GOT3 (cell line): Measurements from ENCODE around the gene RXFP3.
"Not testable (repeated sequence)": the region's sequence is repeated elsewhere in the genome, so short reads cannot be mapped to it uniquely, and the experiment has no call there.

Source experiments
- DNase-seq: peaks from one replicate; lab custom pipeline; 2025; ENCODE audit warnings: mixed read lengths; lab: John Stamatoyannopoulos, UW

The RXFP3 gene

GRCh38 chr5:33936381-33937016 is at the start of gene RXFP3:
RXFP3 (plus strand) TSS chr5:33936386; CDS start chr5:33936741, 355 bp downstream.
- no peak for DNase-seq

GRCh38 chr5:33887268-33887667 is 48.9 kb upstream of the RXFP3 start:
- DNase-seq, result no peak

- DNase-seq, result no peak
Observed at GRCh38 chr5:33888587-33888986, 47.6 kb upstream of the RXFP3 start.

GRCh38 chr5:33890131-33891032 is 45.8 kb upstream of the RXFP3 start:
- DNase-seq, result peak; percentile 0

GRCh38 chr5:33891446-33891787 is 44.8 kb upstream of the RXFP3 start:
- DNase-seq, result no peak

- DNase-seq, result peak; percentile 30
Observed at GRCh38 chr5:33891788-33892619, 44.2 kb upstream of the RXFP3 start, which contains the start of gene ADAMTS12. ADAMTS12 (minus strand) TSS chr5:33891990; CDS start chr5:33891856, 134 bp downstream.

- DNase-seq, result peak; percentile 11
Observed at GRCh38 chr5:33892620-33893137, 43.5 kb upstream of the RXFP3 start.

GRCh38 chr5:33894566-33894965 is 41.6 kb upstream of the RXFP3 start:
- DNase-seq, result no peak

- no peak for DNase-seq
Observed at GRCh38 chr5:33901156-33901555, 35.0 kb upstream of the RXFP3 start.

GRCh38 chr5:33903118-33903517 is 33.1 kb upstream of the RXFP3 start:
- no peak for DNase-seq

- DNase-seq, result no peak
Observed at GRCh38 chr5:33905381-33905780, 30.8 kb upstream of the RXFP3 start.

GRCh38 chr5:33906248-33906647 is 29.9 kb upstream of the RXFP3 start:
- not testable (repeated sequence) for DNase-seq

- DNase-seq, result not testable (repeated sequence)
Observed at GRCh38 chr5:33914844-33915243, 21.3 kb upstream of the RXFP3 start.

GRCh38 chr5:33921002-33921401 is 15.2 kb upstream of the RXFP3 start:
- no peak for DNase-seq

- no peak for DNase-seq
Observed at GRCh38 chr5:33925278-33925677, 10.9 kb upstream of the RXFP3 start.

- DNase-seq, result no peak
Observed at GRCh38 chr5:33927685-33928084, 8.5 kb upstream of the RXFP3 start.

GRCh38 chr5:33928283-33928682 is 7.9 kb upstream of the RXFP3 start:
- no peak for DNase-seq

GRCh38 chr5:33929925-33930690 is 6.1 kb upstream of the RXFP3 start:
- no peak for DNase-seq

GRCh38 chr5:33931136-33931535 is 5.0 kb upstream of the RXFP3 start:
- DNase-seq, result no peak

- no peak for DNase-seq
Observed at GRCh38 chr5:33933723-33934169, 2.4 kb upstream of the RXFP3 start.

- no peak for DNase-seq
Observed at GRCh38 chr5:33934176-33934575, 2.0 kb upstream of the RXFP3 start.
